Heart left ventricle (tissue), 16 donors: ENCODE results near the gene CIAPIN1. TPM values are rescaled to one million over a fixed set of nuclear protein-coding genes. Genes with fewer than 3 reads are reported as not detected.

Experiments
- ATAC-seq, 4 donors: fragments of 200-7000 bp; cut with Tn5 transposase; one replicate each; pipeline ENCODE4 v1.9.1; 2020 to 2022; ENCODE audit warnings: moderate library complexity in 4 of 4, mild to moderate bottlenecking in 3 of 4, moderate number of reproducible peaks in 1 of 4
- DNase-seq, 5 donors: peaks; one replicate each; pipeline ENCODE4 v3.0.0-alpha.2; 2020
- H3K27ac ChIP-seq, 12 donors: fragments of 200-600 bp; sonication (generic) in 4 of 12; one replicate each; pipeline versions ENCODE4 v1.5.0 to v1.8.0; 2016 to 2022; ENCODE audit warnings: mild to moderate bottlenecking in 2 of 12
- H3K27me3 ChIP-seq, 9 donors: fragments of 200-600 bp; sonication (generic) in 2 of 9; one replicate each; pipeline versions ENCODE4 v1.5.1 to v1.8.0; 2016 to 2022; ENCODE audit warnings: mild to moderate bottlenecking in 3 of 9
- H3K36me3 ChIP-seq, 9 donors: fragments of 200-600 bp; sonication (generic) in 2 of 9; one replicate each; pipeline versions ENCODE4 v1.5.0 to v1.8.0; 2018 to 2022; ENCODE audit warnings: mild to moderate bottlenecking in 2 of 9
- H3K4me1 ChIP-seq, 12 donors: fragments of 200-600 bp; sonication (generic) in 4 of 12; one replicate each; pipeline versions ENCODE4 v1.5.0 to v1.8.0; 2016 to 2022; ENCODE audit warnings: mild to moderate bottlenecking in 3 of 12
- H3K4me3 ChIP-seq, 12 donors: fragments of 200-600 bp; sonication (generic) in 4 of 12; one replicate each; pipeline versions ENCODE4 v1.5.0 to v1.8.0; 2017 to 2022; ENCODE audit warnings: mild to moderate bottlenecking in 9 of 12, moderate library complexity in 4 of 12
- H3K9me3 ChIP-seq, 12 donors: fragments of 200-600 bp; sonication (generic) in 4 of 12; one replicate each; pipeline versions ENCODE4 v1.5.0 to v1.8.0; 2016 to 2022; ENCODE audit warnings: mild to moderate bottlenecking in 1 of 12
- CTCF ChIP-seq, 12 donors: fragments of 200-600 bp; sonication (generic) in 4 of 12; IDR thresholded peaks; one replicate each; pipeline versions ENCODE4 v1.5.0 to v1.8.0; 2018 to 2022; ENCODE audit warnings: antibody characterized with exemption in 12 of 12, mild to moderate bottlenecking in 5 of 12
- POLR2A ChIP-seq, 2 donors: fragments of 450-650 bp; IDR thresholded peaks; one replicate each; pipeline ENCODE4 v1.6.1; 2017; ENCODE audit warnings: antibody characterized with exemption in 2 of 2, mild to moderate bottlenecking in 2 of 2, moderate library complexity in 2 of 2
- WGBS, 4 donors: extraction: QIAGEN DNeasy Blood & Tissue Kit in 2 of 4; methylation state at CpG; one replicate each; pipeline versions ENCODE4 v1.1.5 to v1.1.7; 2013 to 2018; 5-methylcytosine and 5-hydroxymethylcytosine counted together
- intact Hi-C, 10 donors: fragments of 100-400 bp; cut with DNase I; formaldehyde crosslinking; loops; one replicate each; pipeline versions ENCODE4 v1.11.1 to v1.14.2; 2022
- polyA plus RNA-seq, 2 donors: library from polyadenylated mRNA; stranded (reverse); fragments of 200-250 nt; gene quantifications; one replicate each; pipeline ENCODE4 v1.2.3, GENCODE V29; 2013
- total RNA-seq, 9 donors: library from RNA; depleted of rRNA in 2 of 9; stranded (reverse); fragments of >200 nt in 2 of 9; fragmentation: NEBNext Ultra II Directional in 3 of 9; extraction: Animal tissue kit (Norgen Biotek cat#: 25700) in 3 of 9; gene quantifications; one replicate each; pipeline versions ENCODE4 v1.1.0 to v1.2.4, GENCODE V29; 2016 to 2023
- donor health status: ischemic (EF 13 %, LVEDD 7.1; RV severe dilation, severe dysfunction).
- donor health status: healthy with polysubstance abuse.
- donor health status: DM: no; HTN: yes; CAD: no.
- donor health status: DM: no; HTN: no; CAD: no.
- donor health status: ischemic (EF 25% LVEDD 6.9; RV normal size, moderate dysfunction).
- donor health status: ischemic (EF 25% LVEDD 5.7; RV mildly dilated, moderate dysfunction).
- donor health status: healthy.
- donor health status: DM: yes; HTN: yes; CAD: no.
- donor health status: ischemic (EF 35%, LVEDD 5.7; RV mildly dilated, moderate dysfunction).
- donor health status: nonischemic (EF 11% LVEDD 7.7; RV severe dilation, severe dysfunction).
- donor health status: DM: yes; HTN: yes; CAD: no.
- donor health status: PGD.
- donor health status: ischemic (EF 29% LVEDD 5.4; RV normal size, mild dysfunction).
- donor health status: nonischemic (EF 23%, LVEDD 6.1; RV moderate dilation, normal function).

Gene CIAPIN1
- total and polyA plus RNA-seq, 11 donors: 22.4 to 73.2 (median 51.7) TPM

- Histone ChIP-seq H3K4me3 (no peak overlapping the region), H3K27ac (no peak overlapping the region), H3K27me3 (no peaks in the 10 kb centered on the region), H3K4me1 (peaks cover 0 to 1% (median 0%) of the 10 kb centered on the region in 12 donors), H3K36me3 (peaks cover 0 to 100% (median 96%) of the 10 kb centered on the region in 9 donors), H3K9me3 (peaks cover 0 to 14% (median 0%) of the 10 kb centered on the region in 12 donors)
- intact Hi-C loops: no loop called here
- TF ChIP-seq CTCF (IDR thresholded peaks at IDR 0.05) (no peak), POLR2A (IDR thresholded peaks at IDR 0.05) (no peak)
- 89 to 100% (median 94%) methylated on average over 1 of the region's 1 CpG for WGBS, 4 donors
- no peak for DNase-seq
- ATAC-seq: no peak
Measured at GRCh38 chr16:57435838-57436237, 11.3 kb downstream of the CIAPIN1 start.

GRCh38 chr16:57434003-57434402 is 13.2 kb downstream of the CIAPIN1 start:
- Histone ChIP-seq H3K4me1 (no peaks in the 10 kb centered on the region), H3K27me3 (no peaks in the 10 kb centered on the region), H3K4me3 (no peak overlapping the region), H3K36me3 (peaks cover 0 to 100% (median 96%) of the 10 kb centered on the region in 9 donors), H3K27ac (no peak overlapping the region), H3K9me3 (no peaks in the 10 kb centered on the region)
- DNase-seq (no peak), ATAC-seq (no peak)
- 91 to 100% (median 97%) methylated on average over 2 of the region's 2 CpGs for WGBS, 4 donors
- intact Hi-C loops: no loop called here
- TF ChIP-seq CTCF (IDR thresholded peaks at IDR 0.05) (no peak), POLR2A (IDR thresholded peaks at IDR 0.05) (no peak)

GRCh38 chr16:57432989-57433388 is 14.2 kb downstream of the CIAPIN1 start:
- intact Hi-C loops: no loop called here
- no peaks in the 10 kb centered on the region for H3K9me3 ChIP-seq
- DNase-seq: no peak
- WGBS, 4 donors: 75 to 90% (median 87%) methylated on average over 3 of the region's 3 CpGs
- H3K36me3 ChIP-seq: peaks cover 0 to 100% (median 96%) of the 10 kb centered on the region in 9 donors
- H3K27ac ChIP-seq: no peak overlapping the region
- no peaks in the 10 kb centered on the region for H3K27me3 ChIP-seq
- no peak for TF ChIP-seq POLR2A (IDR thresholded peaks at IDR 0.05)
- no peak for TF ChIP-seq CTCF (IDR thresholded peaks at IDR 0.05)
- H3K4me1 ChIP-seq: no peaks in the 10 kb centered on the region
- no peak for ATAC-seq
- H3K4me3 ChIP-seq: no peak overlapping the region

GRCh38 chr16:57432505-57432904 is 14.7 kb downstream of the CIAPIN1 start:
- DNase-seq (no peak), ATAC-seq (no peak)
- no peaks in the 10 kb centered on the region for H3K27me3 ChIP-seq
- H3K4me3 ChIP-seq: no peak overlapping the region
- WGBS, 4 donors: 92 to 100% (median 93%) methylated on average over 2 of the region's 2 CpGs
- no peaks in the 10 kb centered on the region for H3K4me1 ChIP-seq
- H3K9me3 ChIP-seq: no peaks in the 10 kb centered on the region
- no peak overlapping the region for H3K27ac ChIP-seq
- H3K36me3 ChIP-seq: peaks cover 0 to 100% (median 96%) of the 10 kb centered on the region in 9 donors
- intact Hi-C loops: no loop called here
- TF ChIP-seq POLR2A (IDR thresholded peaks at IDR 0.05): no peak
- TF ChIP-seq CTCF (IDR thresholded peaks at IDR 0.05): no peak
